IMR-90 (cell line): ENCODE measurements around the gene ATP5PO. TPM values are rescaled to one million over a fixed set of nuclear protein-coding genes. Genes with fewer than 3 reads are reported as not detected.

Experiments
- ATAC-seq: fragments of 200-7000 bp; cut with Tn5 transposase; 2 replicates; pipeline ENCODE4 v1.9.1; 2020; ENCODE audit warnings: low read depth, mild to moderate bottlenecking, moderate library complexity
- BruUV-seq: library from RNA; stranded (reverse); fragments of 400-500 nt; replicated peaks from 2 replicates; lab custom pipeline; 2021; lab: Mats Ljungman, UMichigan
- CTCF ChIA-PET: fragments of 300-600 bp; formaldehyde crosslinking; extraction: SDS; loops from one replicate; lab custom pipeline; 2021; ENCODE audit warnings: antibody characterized with exemption; lab: Yijun Ruan, JAX
- POLR2A ChIA-PET: fragments of 300-600 bp; sonication (Branson Sonifier 250); formaldehyde crosslinking; loops from one replicate; lab custom pipeline; 2022; ENCODE audit warnings: antibody characterized with exemption; ENCODE audit not compliant: unreplicated experiment; lab: Charles Lee
- DNase-seq: peaks from one replicate; pipeline ENCODE4 v3.0.0; 2013
- H2AFZ ChIP-seq: replicated peaks from 2 replicates; pipeline ENCODE3; 2013; ENCODE audit warnings: low read length, mild to moderate bottlenecking; ENCODE audit not compliant: poor library complexity
- H2AK5ac ChIP-seq: 2 replicates; pipeline ENCODE4 v1.6.1; 2013; ENCODE audit warnings: low read depth, low read length, inconsistent platforms
- H2AK9ac ChIP-seq: replicated peaks from 2 replicates; pipeline ENCODE3; 2013; ENCODE audit warnings: mild to moderate bottlenecking, low read depth, low read length, moderate library complexity; ENCODE audit not compliant: poor library complexity
- H2BK120ac ChIP-seq: 2 replicates; pipeline ENCODE4 v1.6.1; 2013; ENCODE audit warnings: low read depth, low read length, inconsistent platforms
- H2BK15ac ChIP-seq: 3 replicates; pipeline ENCODE4 v1.6.1; 2013; ENCODE audit warnings: low read depth, low read length, inconsistent platforms
- H2BK20ac ChIP-seq: 2 replicates; pipeline ENCODE4 v1.6.1; 2013; ENCODE audit warnings: low read depth, mild to moderate bottlenecking, inconsistent platforms, low read length, moderate library complexity
- H2BK5ac ChIP-seq: 2 replicates; pipeline ENCODE4 v1.6.1; 2013; ENCODE audit warnings: mild to moderate bottlenecking, low read depth, low read length, inconsistent platforms; ENCODE audit not compliant: poor library complexity, severe bottlenecking
- H3K14ac ChIP-seq: replicated peaks from 2 replicates; pipeline ENCODE4 v1.6.1; 2013; ENCODE audit warnings: low read depth, low read length, inconsistent platforms
- H3K18ac ChIP-seq: 2 replicates; pipeline ENCODE4 v1.6.1; 2013; ENCODE audit warnings: low read depth, low read length, control low read depth
- H3K23ac ChIP-seq: 2 replicates; pipeline ENCODE4 v1.6.1; 2013; ENCODE audit warnings: low read depth, low read length, inconsistent platforms
- H3K27ac ChIP-seq: 2 replicates; pipeline ENCODE4 v1.5.1; 2013; ENCODE audit warnings: mild to moderate bottlenecking, control low read depth, low read length; ENCODE audit not compliant: insufficient read depth
- H3K27me3 ChIP-seq: 2 replicates; pipeline ENCODE4 v1.6.1; 2013; ENCODE audit warnings: low read length; ENCODE audit not compliant: control insufficient read depth, insufficient read depth
- H3K36me3 ChIP-seq: 2 replicates; pipeline ENCODE4 v1.6.1; 2013; ENCODE audit warnings: low read length, mixed read lengths; ENCODE audit not compliant: control insufficient read depth, insufficient read depth
- H3K4ac ChIP-seq: 2 replicates; pipeline ENCODE4 v1.6.1; 2013; ENCODE audit warnings: low read depth, low read length, inconsistent platforms
- H3K4me1 ChIP-seq: 2 replicates; pipeline ENCODE4 v1.6.1; 2013; ENCODE audit warnings: low read length, mixed read lengths; ENCODE audit not compliant: control insufficient read depth, insufficient read depth
- H3K4me2 ChIP-seq: 2 replicates; pipeline ENCODE4 v1.6.1; 2013; ENCODE audit warnings: low read depth, mild to moderate bottlenecking, control low read depth, low read length, moderate library complexity
- H3K4me3 ChIP-seq: 2 replicates; pipeline ENCODE4 v1.5.1; 2013; ENCODE audit warnings: low read depth, mild to moderate bottlenecking, control low read depth, low read length, moderate library complexity; ENCODE audit not compliant: insufficient read depth
- H3K56ac ChIP-seq: 2 replicates; pipeline ENCODE4 v1.6.1; 2013; ENCODE audit warnings: low read length, inconsistent platforms; ENCODE audit not compliant: insufficient read depth; ENCODE audit errors: extremely low read depth
- H3K79me1 ChIP-seq, 2 experiments: 2 replicates each; pipeline ENCODE4 v1.6.1; 2013; ENCODE audit warnings: low read length in 2 of 2, inconsistent platforms in 1 of 2, low read depth in 1 of 2
- H3K9ac ChIP-seq: 2 replicates; pipeline ENCODE4 v1.6.1; 2013; ENCODE audit warnings: low read depth, low read length, control low read depth
- H3K9me1 ChIP-seq: 2 replicates; pipeline ENCODE4 v1.6.1; 2013; ENCODE audit warnings: low read length, inconsistent platforms; ENCODE audit not compliant: insufficient read depth
- H3K9me3 ChIP-seq: 2 replicates; pipeline ENCODE4 v1.6.1; 2013; ENCODE audit warnings: low read length; ENCODE audit not compliant: control insufficient read depth, insufficient read depth
- H4K20me1 ChIP-seq: 2 replicates; pipeline ENCODE4 v1.6.1; 2013; ENCODE audit warnings: low read length, inconsistent platforms; ENCODE audit not compliant: insufficient read depth
- H4K5ac ChIP-seq: 2 replicates; pipeline ENCODE4 v1.6.1; 2013; ENCODE audit warnings: mild to moderate bottlenecking, low read depth, low read length, control low read depth
- H4K8ac ChIP-seq, 2 experiments: 2 replicates each; pipeline ENCODE4 v1.6.1; 2013; ENCODE audit warnings: low read depth in 2 of 2, low read length in 2 of 2, control low read depth in 1 of 2, inconsistent platforms in 1 of 2
- H4K91ac ChIP-seq: 2 replicates; pipeline ENCODE4 v1.6.1; 2013; ENCODE audit warnings: low read depth, low read length, inconsistent platforms; ENCODE audit not compliant: insufficient read depth
- BHLHE40 ChIP-seq: fragments of 150-350 bp; IDR thresholded peaks from 2 replicates; pipeline ENCODE4 v1.6.1; 2016; ENCODE audit warnings: mild to moderate bottlenecking, low read depth, low read length
- CEBPB ChIP-seq: IDR thresholded peaks from 2 replicates; pipeline ENCODE4 v1.6.1; 2012; ENCODE audit warnings: low read depth, low read length, improper control_type of control experiment
- CHD1 ChIP-seq: IDR thresholded peaks from 2 replicates; pipeline ENCODE4 v1.6.1; 2012; ENCODE audit warnings: low read depth, low read length, improper control_type of control experiment
- CTCF ChIP-seq: conservative IDR thresholded peaks from 2 replicates; pipeline ENCODE4 v1.5.1; 2012; ENCODE audit warnings: mild to moderate bottlenecking, low read depth, low read length, improper control_type of control experiment
- ELK1 ChIP-seq: fragments of 150-350 bp; IDR thresholded peaks from 2 replicates; pipeline ENCODE4 v1.6.1; 2016; ENCODE audit warnings: low read depth, mild to moderate bottlenecking, low read length, moderate library complexity, borderline replicate concordance
- FOS ChIP-seq: fragments of 150-350 bp; IDR thresholded peaks from 2 replicates; pipeline ENCODE4 v1.6.1; 2016; ENCODE audit warnings: low read depth, low read length
- MAFK ChIP-seq: IDR thresholded peaks from 2 replicates; pipeline ENCODE4 v1.6.1; 2012; ENCODE audit warnings: low read depth, low read length, improper control_type of control experiment
- MAZ ChIP-seq: IDR thresholded peaks from 2 replicates; pipeline ENCODE4 v1.6.1; 2012; ENCODE audit warnings: low read depth, mild to moderate bottlenecking, low read length, improper control_type of control experiment, moderate library complexity, borderline replicate concordance
- MXI1 ChIP-seq: IDR thresholded peaks from 2 replicates; pipeline ENCODE4 v1.6.1; 2012; ENCODE audit warnings: low read depth, mild to moderate bottlenecking, low read length, moderate library complexity, borderline replicate concordance
- NFE2L2 ChIP-seq: fragments of 150-350 bp; IDR thresholded peaks from 2 replicates; pipeline ENCODE4 v1.6.1; 2016; ENCODE audit warnings: low read depth, mild to moderate bottlenecking, low read length
- POLR2A ChIP-seq: IDR thresholded peaks from 2 replicates; pipeline ENCODE4 v1.6.1; 2012; ENCODE audit warnings: mild to moderate bottlenecking, low read depth, low read length
- RAD21 ChIP-seq: IDR thresholded peaks from 2 replicates; pipeline ENCODE4 v1.6.1; 2012; ENCODE audit warnings: low read length, improper control_type of control experiment
- RCOR1 ChIP-seq: IDR thresholded peaks from 2 replicates; pipeline ENCODE4 v1.6.1; 2012; ENCODE audit warnings: mild to moderate bottlenecking, low read length, improper control_type of control experiment; ENCODE audit not compliant: insufficient replicate concordance
- RFX5 ChIP-seq: IDR thresholded peaks from 2 replicates; pipeline ENCODE4 v1.8.0; 2012; ENCODE audit warnings: low read depth, mild to moderate bottlenecking, low read length, moderate library complexity
- SMC3 ChIP-seq: fragments of 150-350 bp; IDR thresholded peaks from 2 replicates; pipeline ENCODE4 v1.6.1; 2016; ENCODE audit warnings: low read depth, mild to moderate bottlenecking, antibody characterized with exemption, low read length, moderate library complexity
- USF2 ChIP-seq: fragments of 150-350 bp; IDR thresholded peaks from 2 replicates; pipeline ENCODE4 v1.6.1; 2017; ENCODE audit warnings: mild to moderate bottlenecking, antibody characterized with exemption, low read length, low read depth
- WGBS, 2 experiments: methylation state at CpG; one replicate each; pipeline versions ENCODE4 v1.1.5 to v1.1.7; 2013; ENCODE audit warnings: missing lambda C conversion rate in 2 of 2; ENCODE audit not compliant: insufficient read length in 1 of 2; ENCODE audit errors: extremely low coverage in 2 of 2; 5-methylcytosine and 5-hydroxymethylcytosine counted together
- dilution Hi-C: fragments of 300-500 bp; cut with HindIII; formaldehyde crosslinking; loops from one replicate; pipeline ENCODE4 v1.14.3; 2018; ENCODE audit warnings: low sequenced_read_pairs; ENCODE audit not compliant: unreplicated experiment
- in situ Hi-C: fragments of 300-500 bp; cut with MboI; formaldehyde crosslinking; loops from 3 replicates; pipeline ENCODE4 v1.14.3; 2019; ENCODE audit warnings: low sequenced_read_pairs, inconsistent platforms, mixed read lengths
- intact Hi-C: fragments of 100-400 bp; cut with micrococcal nuclease; formaldehyde crosslinking; loops from 2 replicates; pipeline ENCODE4 v1.10.0; 2022
- polyA plus RNA-seq, 3 experiments: library from polyadenylated mRNA; depleted of rRNA; stranded (reverse); fragments of >200 nt; gene quantifications; 2 replicates each; pipeline ENCODE4 v1.2.3, GENCODE V29; 2012; ENCODE audit warnings: low replicate concordance in 1 of 3
- total RNA-seq: library from RNA; depleted of rRNA; stranded (reverse); fragments of >200 nt; gene quantifications from 2 replicates; pipeline ENCODE4 v1.2.3, GENCODE V29; 2012

Gene ATP5PO
- total and polyA plus RNA-seq, 2 of the 4 experiments (the other 2 are of a cell fraction) = 237 to 250 TPM

GRCh38 chr21:33909756-33910155 is 5.8 kb downstream of the ATP5PO start:
- no peak overlapping the region for H3K9ac ChIP-seq
- H3K56ac ChIP-seq = no peak overlapping the region
- H3K9me3 ChIP-seq = no peaks in the 10 kb centered on the region
- peaks cover 17 to 27% of the 10 kb centered on the region in 2 experiments for H3K79me1 ChIP-seq
- no peaks in the 10 kb centered on the region for H3K27me3 ChIP-seq
- no peak overlapping the region for H2AK9ac ChIP-seq
- CTCF ChIA-PET = no interaction called here
- no peak overlapping the region for H2BK5ac ChIP-seq
- no peak overlapping the region for H2BK20ac ChIP-seq
- dilution Hi-C loops = no loop called here
- no peak overlapping the region for H2AK5ac ChIP-seq
- H4K5ac ChIP-seq = no peak overlapping the region
- no peak overlapping the region for H3K14ac ChIP-seq
- POLR2A ChIA-PET = no interaction called here
- no peaks in the 10 kb centered on the region for H4K20me1 ChIP-seq
- intact Hi-C loops = no loop called here
- H4K8ac ChIP-seq = no peak overlapping the region
- no peak overlapping the region for H2BK15ac ChIP-seq
- H3K9me1 ChIP-seq = peaks cover 5% of the 10 kb centered on the region; the same call in 1 of the 2 replicates
- H2AFZ ChIP-seq = no peak overlapping the region
- no peak overlapping the region for H3K4me2 ChIP-seq
- H2BK120ac ChIP-seq = no peak overlapping the region
- no peak overlapping the region for H3K23ac ChIP-seq
- H3K4ac ChIP-seq = no peak overlapping the region
- no peak overlapping the region for H3K27ac ChIP-seq
- TF ChIP-seq CTCF (no peak), SMC3 (no peak), RAD21 (no peak), ELK1 (no peak), MAZ (no peak), BHLHE40 (no peak), MAFK (no peak), USF2 (no peak), RFX5 (no peak), CHD1 (no peak), MXI1 (no peak), CEBPB (no peak), RCOR1 (no peak), FOS (no peak), POLR2A (no peak), NFE2L2 (no peak)
- in situ Hi-C loops = loop anchor here (25.0 kb wide), 1 partner anchor 703 kb away; the partner anchor contains the start of gene RCAN1
- H3K4me3 ChIP-seq = no peak overlapping the region
- peaks cover 42% of the 10 kb centered on the region for H3K36me3 ChIP-seq
- BruUV-seq = no TSS peak
- DNase-seq = no peak
- no peak overlapping the region for H4K91ac ChIP-seq
- no peak overlapping the region for H3K18ac ChIP-seq
- ATAC-seq = no peak
- peaks cover 2% of the 10 kb centered on the region; the same call in 1 of the 2 replicates for H3K4me1 ChIP-seq
- WGBS, 2 experiments = 92% methylated on average over 3 of the region's 6 CpGs; no CpG with 5 or more reads in 1 of the 2 experiments
